Heart left ventricle (tissue), 16 donors: ENCODE results near the gene U2AF1. TPM values are rescaled to one million over a fixed set of nuclear protein-coding genes. Genes with fewer than 3 reads are reported as not detected.
"Not testable (repeated sequence)": the region's sequence is repeated elsewhere in the genome, so short reads cannot be mapped to it uniquely, and the experiment has no call there.

Experiments
- ATAC-seq, 4 donors: fragments of 200-7000 bp; cut with Tn5 transposase; one replicate each; pipeline ENCODE4 v1.9.1; 2020 to 2022; ENCODE audit warnings: moderate library complexity in 4 of 4, mild to moderate bottlenecking in 3 of 4, moderate number of reproducible peaks in 1 of 4
- DNase-seq, 5 donors: peaks; one replicate each; pipeline ENCODE4 v3.0.0-alpha.2; 2020
- H3K27ac ChIP-seq, 12 donors: fragments of 200-600 bp; sonication (generic) in 4 of 12; one replicate each; pipeline versions ENCODE4 v1.5.0 to v1.8.0; 2016 to 2022; ENCODE audit warnings: mild to moderate bottlenecking in 2 of 12
- H3K27me3 ChIP-seq, 9 donors: fragments of 200-600 bp; sonication (generic) in 2 of 9; one replicate each; pipeline versions ENCODE4 v1.5.1 to v1.8.0; 2016 to 2022; ENCODE audit warnings: mild to moderate bottlenecking in 3 of 9
- H3K36me3 ChIP-seq, 9 donors: fragments of 200-600 bp; sonication (generic) in 2 of 9; one replicate each; pipeline versions ENCODE4 v1.5.0 to v1.8.0; 2018 to 2022; ENCODE audit warnings: mild to moderate bottlenecking in 2 of 9
- H3K4me1 ChIP-seq, 12 donors: fragments of 200-600 bp; sonication (generic) in 4 of 12; one replicate each; pipeline versions ENCODE4 v1.5.0 to v1.8.0; 2016 to 2022; ENCODE audit warnings: mild to moderate bottlenecking in 3 of 12
- H3K4me3 ChIP-seq, 12 donors: fragments of 200-600 bp; sonication (generic) in 4 of 12; one replicate each; pipeline versions ENCODE4 v1.5.0 to v1.8.0; 2017 to 2022; ENCODE audit warnings: mild to moderate bottlenecking in 9 of 12, moderate library complexity in 4 of 12
- H3K9me3 ChIP-seq, 12 donors: fragments of 200-600 bp; sonication (generic) in 4 of 12; one replicate each; pipeline versions ENCODE4 v1.5.0 to v1.8.0; 2016 to 2022; ENCODE audit warnings: mild to moderate bottlenecking in 1 of 12
- WGBS, 4 donors: extraction: QIAGEN DNeasy Blood & Tissue Kit in 2 of 4; methylation state at CpG; one replicate each; pipeline versions ENCODE4 v1.1.5 to v1.1.7; 2013 to 2018; 5-methylcytosine and 5-hydroxymethylcytosine counted together
- intact Hi-C, 10 donors: fragments of 100-400 bp; cut with DNase I; formaldehyde crosslinking; loops; one replicate each; pipeline versions ENCODE4 v1.11.1 to v1.14.2; 2022
- polyA plus RNA-seq, 2 donors: library from polyadenylated mRNA; stranded (reverse); fragments of 200-250 nt; gene quantifications; one replicate each; pipeline ENCODE4 v1.2.3, GENCODE V29; 2013
- total RNA-seq, 9 donors: library from RNA; depleted of rRNA in 2 of 9; stranded (reverse); fragments of >200 nt in 2 of 9; fragmentation: NEBNext Ultra II Directional in 3 of 9; extraction: Animal tissue kit (Norgen Biotek cat#: 25700) in 3 of 9; gene quantifications; one replicate each; pipeline versions ENCODE4 v1.1.0 to v1.2.4, GENCODE V29; 2016 to 2023
- donor health status: ischemic (EF 13 %, LVEDD 7.1; RV severe dilation, severe dysfunction).
- donor health status: healthy with polysubstance abuse.
- donor health status: DM: no; HTN: yes; CAD: no.
- donor health status: DM: no; HTN: no; CAD: no.
- donor health status: ischemic (EF 25% LVEDD 6.9; RV normal size, moderate dysfunction).
- donor health status: ischemic (EF 25% LVEDD 5.7; RV mildly dilated, moderate dysfunction).
- donor health status: healthy.
- donor health status: DM: yes; HTN: yes; CAD: no.
- donor health status: ischemic (EF 35%, LVEDD 5.7; RV mildly dilated, moderate dysfunction).
- donor health status: nonischemic (EF 11% LVEDD 7.7; RV severe dilation, severe dysfunction).
- donor health status: DM: yes; HTN: yes; CAD: no.
- donor health status: PGD.
- donor health status: ischemic (EF 29% LVEDD 5.4; RV normal size, mild dysfunction).
- donor health status: nonischemic (EF 23%, LVEDD 6.1; RV moderate dilation, normal function).

Gene U2AF1
- total and polyA plus RNA-seq, 11 donors = 2.8 to 62.6 (median 8.1) TPM

- DNase-seq, H3K4me3 ChIP-seq, H3K36me3 ChIP-seq, H3K9me3 ChIP-seq, H3K4me1 ChIP-seq, H3K27me3 ChIP-seq, intact Hi-C loops, H3K27ac ChIP-seq: not testable (repeated sequence)
- peak in 1 of 4 donors; percentile 53 for ATAC-seq
- WGBS, 4 donors = no CpG with 5 or more reads among the region's 22 CpGs
These were observed 43.0 kb downstream of the U2AF1 start for GRCh38 chr21:43064265-43064917.

- H3K27ac ChIP-seq, H3K4me3 ChIP-seq, ATAC-seq, intact Hi-C loops, H3K9me3 ChIP-seq, H3K36me3 ChIP-seq, H3K27me3 ChIP-seq, H3K4me1 ChIP-seq, DNase-seq: not testable (repeated sequence)
- WGBS, 4 donors = 91 to 92% methylated on average over 2 of the region's 28 CpGs; no CpG with 5 or more reads in 2 of the 4 donors
These were observed 44.3 kb downstream of the U2AF1 start for GRCh38 chr21:43062955-43063664.

- no CpG with 5 or more reads among the region's 13 CpGs for WGBS, 4 donors
- ATAC-seq, H3K36me3 ChIP-seq, H3K27me3 ChIP-seq, H3K4me3 ChIP-seq, H3K4me1 ChIP-seq, intact Hi-C loops, H3K27ac ChIP-seq, DNase-seq, H3K9me3 ChIP-seq: not testable (repeated sequence)
These were observed 54.3 kb downstream of the U2AF1 start for GRCh38 chr21:43053112-43053511.

DNA sequence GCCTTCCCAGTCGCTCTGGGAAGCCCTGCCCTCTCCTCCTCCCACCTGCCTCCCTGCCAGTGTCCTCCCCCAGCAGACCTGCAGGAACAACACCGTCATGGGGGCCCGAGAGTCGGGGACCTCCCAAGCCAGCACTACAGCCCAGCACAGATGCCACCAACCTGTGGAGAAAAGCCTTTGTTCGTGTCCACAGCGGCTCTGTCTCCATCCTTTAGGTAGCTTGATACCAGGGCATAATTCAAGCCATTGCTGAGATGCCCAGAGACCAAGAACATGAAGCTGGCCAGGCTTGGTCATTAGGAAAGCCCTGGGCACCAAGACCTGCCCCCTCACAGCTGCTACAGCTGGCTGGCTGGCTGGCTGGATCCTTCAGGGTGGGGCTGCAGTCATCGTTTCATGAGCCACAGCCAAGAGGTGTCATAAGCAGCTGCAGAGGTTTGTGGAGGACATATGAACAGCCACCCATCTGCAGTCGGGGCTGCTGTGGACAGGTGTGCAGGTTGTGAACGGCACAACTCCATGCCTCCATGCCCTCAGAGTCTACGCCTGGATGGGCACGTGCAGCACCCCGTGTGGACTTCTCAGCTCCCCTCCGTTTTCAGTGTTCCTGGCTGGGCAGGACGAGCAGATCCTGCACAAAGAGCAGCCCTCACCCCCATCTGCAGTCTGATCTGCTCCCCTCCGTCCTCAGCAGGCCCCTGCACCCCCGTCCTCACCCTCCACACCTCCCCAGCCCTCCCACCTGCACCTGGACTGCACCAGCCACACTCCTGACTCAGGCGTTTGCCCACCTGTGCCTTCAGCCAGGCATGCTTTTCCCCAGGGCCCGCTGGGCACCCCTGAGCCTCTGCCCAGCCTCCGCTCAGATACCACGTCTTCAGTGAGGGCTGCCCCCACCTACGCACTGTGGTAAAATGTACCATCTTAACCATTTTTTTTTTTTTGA lies 61.2 kb downstream of the U2AF1 start:
- intact Hi-C loops, H3K27me3 ChIP-seq, DNase-seq, H3K36me3 ChIP-seq, H3K4me1 ChIP-seq, H3K9me3 ChIP-seq: not testable (repeated sequence)
- ATAC-seq = peak in 3 of 4 donors; percentile 2 to 25 (median 7)
- H3K27ac ChIP-seq = peak overlapping the region in 4 of 12 donors; percentile 46 to 66 (median 58)
- peak overlapping the region in 1 of 12 donors; percentile 5 for H3K4me3 ChIP-seq
- 57 to 90% (median 72%) methylated on average over 7 to 20 of the region's 21 CpGs for WGBS, 4 donors

DNA sequence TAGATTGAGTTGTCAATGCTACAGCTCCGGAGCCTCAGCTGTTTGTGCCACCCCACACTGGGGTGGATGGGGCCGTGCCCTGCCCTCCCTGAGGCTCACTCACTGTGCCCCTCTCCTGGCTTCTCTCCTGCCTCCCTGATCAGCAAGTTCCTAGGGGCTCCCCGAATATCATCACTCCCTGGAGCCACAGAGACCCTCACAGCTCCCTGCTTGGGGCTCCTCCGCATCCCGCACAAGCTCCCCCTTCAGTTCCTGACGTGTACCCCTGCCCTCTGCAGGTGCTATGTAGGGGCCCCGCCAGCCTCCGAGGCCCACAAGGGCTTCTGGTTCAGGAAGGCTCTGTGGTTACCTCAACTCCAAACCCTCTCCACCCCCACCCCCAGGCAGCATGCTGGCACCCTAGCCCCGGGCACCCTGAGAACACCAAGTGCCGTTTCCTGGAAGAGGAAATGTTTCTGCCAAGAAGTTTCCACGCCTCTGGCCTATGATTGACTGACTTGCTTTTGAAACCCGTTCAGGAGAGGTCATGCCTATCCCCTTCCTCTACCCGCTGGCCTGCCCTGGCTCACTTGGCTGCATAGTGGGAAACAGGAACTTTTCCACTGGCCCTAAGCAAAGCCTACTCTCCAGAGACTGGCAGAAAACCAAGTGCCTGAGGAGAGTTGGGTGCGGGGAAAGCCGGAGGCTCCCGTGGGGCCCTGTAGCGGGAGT lies 62.0 kb downstream of the U2AF1 start:
- H3K27me3 ChIP-seq, DNase-seq, H3K36me3 ChIP-seq, H3K4me3 ChIP-seq, H3K4me1 ChIP-seq, H3K9me3 ChIP-seq, intact Hi-C loops: not testable (repeated sequence)
- peak overlapping the region in 4 of 12 donors; percentile 46 to 70 (median 52) for H3K27ac ChIP-seq
- 44 to 100% (median 72%) methylated on average over 1 to 8 of the region's 17 CpGs for WGBS, 4 donors
- ATAC-seq = peak; percentile 81 to 91 (median 86)

DNA sequence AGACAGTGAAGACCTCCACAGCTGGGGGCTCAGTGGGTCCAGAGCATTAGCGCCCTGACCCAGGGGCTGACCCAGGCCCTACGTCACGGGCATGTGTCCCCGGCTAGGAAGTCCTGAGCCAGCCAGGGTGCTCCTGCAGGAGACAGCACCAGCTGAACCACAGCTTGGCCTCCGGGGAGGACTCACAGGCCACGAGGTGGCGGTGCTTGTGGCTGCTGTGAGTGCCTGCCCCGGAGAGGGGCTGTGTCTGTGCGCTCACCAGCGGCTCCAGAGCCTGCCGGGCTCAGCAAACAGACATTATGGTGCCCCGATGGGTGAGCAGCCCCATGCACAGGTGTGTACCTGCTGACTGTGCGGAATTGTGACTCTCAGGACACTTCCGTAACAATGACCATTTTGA lies 62.8 kb downstream of the U2AF1 start:
- H3K27me3 ChIP-seq, ATAC-seq, intact Hi-C loops, H3K9me3 ChIP-seq, H3K4me3 ChIP-seq, H3K36me3 ChIP-seq, H3K4me1 ChIP-seq, DNase-seq, H3K27ac ChIP-seq: not testable (repeated sequence)
- WGBS, 4 donors = 82% methylated on average over 9 to 12 of the region's 14 CpGs; no CpG with 5 or more reads in 2 of the 4 donors

- intact Hi-C loops, H3K4me3 ChIP-seq, H3K36me3 ChIP-seq, H3K4me1 ChIP-seq, H3K27me3 ChIP-seq, H3K27ac ChIP-seq, DNase-seq, ATAC-seq, H3K9me3 ChIP-seq: not testable (repeated sequence)
- WGBS, 4 donors = 92 to 100% (median 98%) methylated on average over 2 to 12 of the region's 14 CpGs
These were observed 64.1 kb downstream of the U2AF1 start for GRCh38 chr21:43043291-43043690.

Other genes starting within 250 kb of the U2AF1 start
- 1 to 10 TPM; 1.7 to 9.1 (median 6.4) TPM for gene WDR4, start 228.0 kb downstream of the U2AF1 start, total RNA-seq
- gene WDR4, start 228.0 kb downstream of the U2AF1 start, polyA plus RNA-seq = 10 to 100 TPM in 1 of 2 donors, 1 to 10 TPM in 1; 3.5 to 17.9 TPM
- 10 to 100 TPM; 35.1 to 62.8 (median 50.4) TPM for gene NDUFV3, start 214.3 kb downstream of the U2AF1 start, total RNA-seq
- 10 to 100 TPM; 22.7 to 59.1 TPM for gene NDUFV3, start 214.3 kb downstream of the U2AF1 start, polyA plus RNA-seq
- gene ERVH48-1, start 181.9 kb downstream of the U2AF1 start, total RNA-seq = not detected
- under 1 TPM in 1 of 2 donors, not detected in 1; 0.08 TPM for gene ERVH48-1, start 181.9 kb downstream of the U2AF1 start, polyA plus RNA-seq
- gene PKNOX1, start 133.0 kb downstream of the U2AF1 start, total RNA-seq = 10 to 100 TPM in 3 of 9 donors, 1 to 10 TPM in 6; 3.5 to 13.6 (median 8.7) TPM
- gene PKNOX1, start 133.0 kb downstream of the U2AF1 start, polyA plus RNA-seq = 1 to 10 TPM; 2.4 to 6.5 TPM
- 10 to 100 TPM in 1 of 9 donors, 1 to 10 TPM in 8; 3.5 to 22.1 (median 6.7) TPM for gene CBS, start 31.7 kb downstream of the U2AF1 start, total RNA-seq
- 10 to 100 TPM in 1 of 2 donors, 1 to 10 TPM in 1; 6.0 to 22.2 TPM for gene CBS, start 31.7 kb downstream of the U2AF1 start, polyA plus RNA-seq
- not detected for gene CRYAA, start 61.4 kb upstream of the U2AF1 start, total RNA-seq
- not detected for gene CRYAA, start 61.4 kb upstream of the U2AF1 start, polyA plus RNA-seq